ENCODE results near the gene HERPUD2.
"Not testable (repeated sequence)": the region's sequence is repeated elsewhere in the genome, so short reads cannot be mapped to it uniquely, and the experiment has no call there.

The HERPUD2 gene

DNA sequence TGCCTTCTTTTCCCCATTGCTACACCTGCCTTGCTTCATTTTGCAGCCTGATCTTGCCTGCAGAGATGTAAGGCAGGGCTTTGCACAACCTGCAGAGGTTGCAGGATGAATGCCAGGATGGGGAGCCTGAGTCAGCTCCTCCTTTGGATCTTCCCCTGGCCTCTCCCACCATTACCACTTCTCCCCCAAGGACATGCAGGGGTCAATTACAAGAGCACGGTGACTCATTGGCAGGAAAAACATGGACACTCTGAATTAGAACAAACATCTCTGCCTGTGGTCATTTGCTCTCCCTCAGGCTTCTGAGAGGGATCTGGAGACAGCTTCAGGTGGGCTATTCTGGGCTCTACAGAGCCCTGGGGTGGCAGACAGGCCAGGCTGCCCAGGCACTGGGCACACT, 89.2 kb downstream of the HERPUD2 start:
- peak; percentile 49 for DNase-seq (ENCODE audit: low read depth)

- no peak for DNase-seq (ENCODE audit: low read depth)
Observed at GRCh38 chr7:35604595-35604994, 90.3 kb downstream of the HERPUD2 start.

GRCh38 chr7:35599645-35600044, 95.3 kb downstream of the HERPUD2 start:
- DNase-seq (ENCODE audit: low read depth) = no peak

DNA sequence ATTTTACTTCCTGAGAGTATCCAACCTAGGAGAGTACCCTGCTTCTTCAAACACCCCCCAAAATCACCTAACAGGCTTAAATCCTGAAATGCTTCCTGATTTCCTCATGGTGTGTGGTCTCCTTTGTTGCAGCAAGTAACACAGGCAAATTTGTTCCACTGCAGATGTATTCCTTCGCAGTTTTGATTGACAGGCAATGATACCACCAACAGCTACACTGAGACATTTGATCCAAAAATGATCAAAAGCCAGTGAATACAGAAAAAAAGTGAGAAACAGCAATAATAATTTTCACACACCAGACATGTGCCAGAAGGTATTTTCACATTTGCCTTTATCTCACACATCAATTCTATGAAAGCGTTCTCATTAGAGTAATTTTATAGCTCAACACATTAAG, 95.9 kb downstream of the HERPUD2 start:
- no peak for DNase-seq (ENCODE audit: low read depth)

GRCh38 chr7:35596061-35596460, 98.9 kb downstream of the HERPUD2 start:
- DNase-seq (ENCODE audit: low read depth) = peak; percentile 19

- DNase-seq (ENCODE audit: low read depth) = no peak
Observed at GRCh38 chr7:35593899-35594298, 101.0 kb downstream of the HERPUD2 start.

DNA sequence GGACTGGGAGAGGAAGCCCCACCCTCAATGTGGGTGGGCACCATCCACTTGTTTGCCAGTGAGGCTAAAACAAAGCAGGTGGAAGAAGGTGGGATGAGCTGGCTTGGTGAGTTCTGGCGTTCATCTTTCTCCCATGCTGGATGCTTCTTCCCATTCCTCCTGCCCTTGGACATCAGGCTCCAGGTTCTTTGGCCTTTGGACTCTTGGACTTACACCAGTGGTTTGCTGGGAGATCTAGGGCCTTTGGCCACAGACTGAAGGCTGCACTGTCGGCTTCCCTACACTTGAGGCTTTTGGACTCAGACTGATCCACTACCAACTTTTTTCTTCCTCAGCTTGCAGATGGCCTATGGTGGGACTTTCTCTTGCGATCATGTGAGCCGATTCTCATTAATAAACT, 106.3 kb downstream of the HERPUD2 start:
- no peak for DNase-seq (ENCODE audit: low read depth)

DNA sequence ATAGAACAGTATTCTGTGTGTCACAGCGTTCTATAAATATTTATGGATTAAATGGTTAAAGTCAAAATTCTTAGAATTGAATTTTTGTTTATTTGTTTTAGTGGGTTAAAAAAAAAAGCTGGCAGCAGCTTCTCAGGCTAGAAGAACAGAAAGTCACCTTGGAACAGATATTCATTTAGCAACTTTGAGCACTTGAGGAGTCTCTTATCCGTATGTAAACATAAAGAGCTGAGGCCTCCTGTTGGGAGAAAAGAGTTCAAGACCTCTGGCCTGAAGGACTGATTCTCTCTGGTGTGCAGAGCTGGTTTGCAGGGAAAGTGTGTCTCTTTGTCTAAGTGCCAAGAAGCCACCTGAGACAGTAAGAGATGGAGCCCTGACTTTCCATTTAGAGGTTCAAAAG, 109.9 kb downstream of the HERPUD2 start:
- no peak for DNase-seq (ENCODE audit: low read depth)

GRCh38 chr7:35584533-35584932, 110.4 kb downstream of the HERPUD2 start:
- not testable (repeated sequence) for DNase-seq (ENCODE audit: low read depth)

Measured in HS-5 (cell line).